Measurements from ENCODE around the gene DEXI.
A peak's percentile ranks its signal among the peaks of the same experiment; 100 is the strongest.
"Not testable (repeated sequence)": the region's sequence is repeated elsewhere in the genome, so short reads cannot be mapped to it uniquely, and the experiment has no call there.

Gene DEXI

DNA sequence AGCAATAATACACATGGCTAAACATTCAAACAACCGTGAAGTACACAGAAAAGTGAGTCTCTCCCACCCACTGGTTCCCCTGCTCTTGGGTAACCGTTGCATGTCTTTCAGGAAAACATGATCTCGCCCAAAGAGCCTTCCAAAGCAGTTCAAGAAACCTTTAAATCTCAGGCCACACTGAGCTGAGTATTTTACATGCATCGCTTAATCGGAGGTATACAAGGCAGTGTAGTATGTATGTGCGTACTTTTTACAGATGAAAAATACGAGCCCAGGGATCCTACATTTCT is 741 bp upstream of the DEXI start:
- H4K20me1 ChIP-seq (ENCODE audit: control insufficient read depth, insufficient read depth, low read depth, low read length), result peaks cover 21% of the 10 kb centered on the region; the same call in 1 of the 2 replicates

DNA sequence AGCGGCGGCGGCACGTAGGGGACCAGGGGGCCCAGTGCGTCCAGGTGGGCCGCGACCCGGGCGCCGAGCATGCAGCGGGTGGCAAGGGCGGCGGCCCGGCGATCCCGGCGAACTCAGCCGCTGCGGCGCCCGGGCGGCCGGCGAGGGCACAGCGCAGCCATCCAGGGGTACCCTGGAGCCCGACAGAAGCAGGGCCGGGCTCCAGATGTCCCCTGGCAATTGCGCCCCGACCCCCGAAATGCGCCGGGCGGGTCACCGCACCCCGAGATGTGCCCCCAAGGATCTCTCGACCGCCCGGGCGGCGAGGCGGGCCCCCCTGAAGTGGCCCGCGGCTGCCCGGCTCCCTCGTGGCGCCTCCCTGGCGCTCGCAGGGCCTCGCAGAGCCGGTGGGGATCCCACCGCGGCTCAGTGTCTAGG is 325 bp downstream of the DEXI start:
- peak overlapping the region; percentile 98 for H3K4me2 ChIP-seq (ENCODE audit: low read length)
- not testable (repeated sequence) for H3K9me3 ChIP-seq (ENCODE audit: control insufficient read depth, insufficient read depth, low read length); H3K9me2 ChIP-seq (replicated peaks; ENCODE audit: control insufficient read depth, low read length); H3F3A ChIP-seq (ENCODE audit: control insufficient read depth, insufficient read depth); H3K27ac ChIP-seq (ENCODE audit: low read depth, low read length); H3K27me3 ChIP-seq (ENCODE audit: control insufficient read depth, low read length)
- H3K79me2 ChIP-seq (ENCODE audit: control insufficient read depth, low read length), result peaks cover 60% of the 10 kb centered on the region
- peaks cover 24% of the 10 kb centered on the region for H3K36me3 ChIP-seq (ENCODE audit: control insufficient read depth, low read length)
- H3K4me3 ChIP-seq (ENCODE audit: low read length), result peak overlapping the region; percentile 85
- H3K4me1 ChIP-seq (ENCODE audit: control insufficient read depth, low read length), result peaks cover 75% of the 10 kb centered on the region
- peaks cover 21% of the 10 kb centered on the region; the same call in 1 of the 2 replicates for H4K20me1 ChIP-seq (ENCODE audit: control insufficient read depth, insufficient read depth, low read depth, low read length)

More for the DNA sequence above, 741 bp upstream of the DEXI start:
- Histone ChIP-seq H3K4me3 (ENCODE audit: low read length) (peak overlapping the region; percentile 85), H3K9me2 (replicated peaks; ENCODE audit: control insufficient read depth, low read length) (no peaks in the 10 kb centered on the region), H3K27me3 (ENCODE audit: control insufficient read depth, low read length) (no peaks in the 10 kb centered on the region), H3K4me2 (ENCODE audit: low read length) (peak overlapping the region; percentile 98), H3K4me1 (ENCODE audit: control insufficient read depth, low read length) (peaks cover 71% of the 10 kb centered on the region), H3K79me2 (ENCODE audit: control insufficient read depth, low read length) (peaks cover 62% of the 10 kb centered on the region), H3F3A (ENCODE audit: control insufficient read depth, insufficient read depth) (peaks cover 7% of the 10 kb centered on the region), H3K36me3 (ENCODE audit: control insufficient read depth, low read length) (peaks cover 21% of the 10 kb centered on the region), H3K9me3 (ENCODE audit: control insufficient read depth, insufficient read depth, low read length) (no peaks in the 10 kb centered on the region), H3K27ac (ENCODE audit: low read depth, low read length) (no peak overlapping the region)
- TF ChIP-seq, protein P1, sequence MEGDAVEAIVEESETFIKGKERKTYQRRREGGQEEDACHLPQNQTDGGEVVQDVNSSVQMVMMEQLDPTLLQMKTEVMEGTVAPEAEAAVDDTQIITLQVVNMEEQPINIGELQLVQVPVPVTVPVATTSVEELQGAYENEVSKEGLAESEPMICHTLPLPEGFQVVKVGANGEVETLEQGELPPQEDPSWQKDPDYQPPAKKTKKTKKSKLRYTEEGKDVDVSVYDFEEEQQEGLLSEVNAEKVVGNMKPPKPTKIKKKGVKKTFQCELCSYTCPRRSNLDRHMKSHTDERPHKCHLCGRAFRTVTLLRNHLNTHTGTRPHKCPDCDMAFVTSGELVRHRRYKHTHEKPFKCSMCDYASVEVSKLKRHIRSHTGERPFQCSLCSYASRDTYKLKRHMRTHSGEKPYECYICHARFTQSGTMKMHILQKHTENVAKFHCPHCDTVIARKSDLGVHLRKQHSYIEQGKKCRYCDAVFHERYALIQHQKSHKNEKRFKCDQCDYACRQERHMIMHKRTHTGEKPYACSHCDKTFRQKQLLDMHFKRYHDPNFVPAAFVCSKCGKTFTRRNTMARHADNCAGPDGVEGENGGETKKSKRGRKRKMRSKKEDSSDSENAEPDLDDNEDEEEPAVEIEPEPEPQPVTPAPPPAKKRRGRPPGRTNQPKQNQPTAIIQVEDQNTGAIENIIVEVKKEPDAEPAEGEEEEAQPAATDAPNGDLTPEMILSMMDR (IDR thresholded peaks at IDR 0.05; ENCODE audit: low read depth, low read length, poor library complexity, severe bottlenecking), result no peak
- no peak for TF ChIP-seq EZH2phosphoT487 (IDR thresholded peaks at IDR 0.05; ENCODE audit: borderline replicate concordance, low read length)

- no peak overlapping the region for H3K27ac ChIP-seq (ENCODE audit: low read depth, low read length)
- TF ChIP-seq EZH2phosphoT487 (IDR thresholded peaks at IDR 0.05; ENCODE audit: borderline replicate concordance, low read length), result no peak
- TF ChIP-seq, protein P1 (IDR thresholded peaks at IDR 0.05; ENCODE audit: low read depth, low read length, poor library complexity, severe bottlenecking), result no peak
- peaks cover 53% of the 10 kb centered on the region for H3K79me2 ChIP-seq (ENCODE audit: control insufficient read depth, low read length)
- peaks cover 6% of the 10 kb centered on the region for H3F3A ChIP-seq (ENCODE audit: control insufficient read depth, insufficient read depth)
- peaks cover 21% of the 10 kb centered on the region; the same call in 1 of the 2 replicates for H4K20me1 ChIP-seq (ENCODE audit: control insufficient read depth, insufficient read depth, low read depth, low read length)
- H3K36me3 ChIP-seq (ENCODE audit: control insufficient read depth, low read length), result peaks cover 29% of the 10 kb centered on the region
- H3K27me3 ChIP-seq (ENCODE audit: control insufficient read depth, low read length), result no peaks in the 10 kb centered on the region
- H3K4me2 ChIP-seq (ENCODE audit: low read length), result peak overlapping the region; percentile 98
- peaks cover 75% of the 10 kb centered on the region for H3K4me1 ChIP-seq (ENCODE audit: control insufficient read depth, low read length)
- H3K9me3 ChIP-seq (ENCODE audit: control insufficient read depth, insufficient read depth, low read length), result no peaks in the 10 kb centered on the region
- H3K4me3 ChIP-seq (ENCODE audit: low read length), result peak overlapping the region; percentile 85
- H3K9me2 ChIP-seq (replicated peaks; ENCODE audit: control insufficient read depth, low read length), result no peaks in the 10 kb centered on the region
Measured at GRCh38 chr16:10941127-10941933, 938 bp downstream of the DEXI start.

DNA sequence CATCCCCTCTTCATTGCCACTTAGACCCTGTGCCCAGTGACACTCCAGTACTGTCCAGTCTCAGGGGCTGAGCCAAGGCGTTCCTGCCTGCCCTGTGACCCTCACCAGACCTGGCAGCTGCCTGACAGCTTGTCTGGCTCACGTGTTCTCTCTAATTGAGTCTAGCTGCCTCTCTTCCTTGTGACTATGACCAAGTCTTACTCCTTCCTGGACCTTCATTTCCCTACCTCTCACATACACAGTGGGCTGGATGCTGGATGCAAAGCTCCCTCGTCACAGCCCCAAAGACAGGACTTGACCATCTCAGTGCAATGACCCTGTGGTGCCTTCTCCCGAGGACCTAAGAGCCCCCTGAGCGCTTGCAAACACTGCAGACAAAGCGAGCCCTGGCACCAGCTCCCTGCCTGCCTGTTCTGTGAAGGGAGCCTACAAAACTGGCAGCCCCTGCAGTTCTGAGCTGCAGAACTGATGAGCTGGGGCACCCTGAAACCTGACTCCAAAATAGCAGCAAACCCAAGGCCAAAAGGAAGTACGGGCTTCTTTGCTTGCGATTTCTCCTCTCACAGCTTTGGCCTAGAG is 1.7 kb downstream of the DEXI start:
- Histone ChIP-seq H3K27me3 (ENCODE audit: control insufficient read depth, low read length) (no peaks in the 10 kb centered on the region), H3K9me3 (ENCODE audit: control insufficient read depth, insufficient read depth, low read length) (no peaks in the 10 kb centered on the region), H4K20me1 (ENCODE audit: control insufficient read depth, insufficient read depth, low read depth, low read length) (peaks cover 21% of the 10 kb centered on the region; the same call in 1 of the 2 replicates), H3K4me1 (ENCODE audit: control insufficient read depth, low read length) (peaks cover 68% of the 10 kb centered on the region), H3K4me3 (ENCODE audit: low read length) (peak overlapping the region; percentile 85), H3K4me2 (ENCODE audit: low read length) (peak overlapping the region; percentile 98), H3K36me3 (ENCODE audit: control insufficient read depth, low read length) (peaks cover 29% of the 10 kb centered on the region), H3K27ac (ENCODE audit: low read depth, low read length) (no peak overlapping the region), H3K79me2 (ENCODE audit: control insufficient read depth, low read length) (peaks cover 46% of the 10 kb centered on the region), H3K9me2 (replicated peaks; ENCODE audit: control insufficient read depth, low read length) (no peaks in the 10 kb centered on the region), H3F3A (ENCODE audit: control insufficient read depth, insufficient read depth) (peaks cover 6% of the 10 kb centered on the region)
- TF ChIP-seq, protein P1 (IDR thresholded peaks at IDR 0.05; ENCODE audit: low read depth, low read length, poor library complexity, severe bottlenecking), result no peak
- TF ChIP-seq EZH2phosphoT487 (IDR thresholded peaks at IDR 0.05; ENCODE audit: borderline replicate concordance, low read length), result no peak
